Loucy (cell line): ENCODE data around the gene BCDIN3D.

Experiments
- H2AFZ ChIP-seq: fragments of 200-600 bp; sonication (generic); 2 replicates; pipeline ENCODE4 v1.6.0; 2016; ENCODE audit warnings: antibody characterized with exemption, mild to moderate bottlenecking, low read length, moderate library complexity
- H3F3A ChIP-seq: fragments of 200-600 bp; 2 replicates; pipeline ENCODE4 v1.6.0; 2016; ENCODE audit warnings: antibody characterized with exemption, low read depth, mild to moderate bottlenecking
- H3K27me3 ChIP-seq: fragments of 200-600 bp; sonication (generic); 2 replicates; pipeline ENCODE4 v1.6.1; 2014; ENCODE audit warnings: low read length, mild to moderate bottlenecking; ENCODE audit not compliant: insufficient read depth, poor library complexity, severe bottlenecking
- H3K36me3 ChIP-seq: fragments of 200-600 bp; sonication (generic); 2 replicates; pipeline ENCODE4 v1.6.1; 2016; ENCODE audit warnings: low read length; ENCODE audit not compliant: insufficient read depth
- H3K4me1 ChIP-seq: fragments of 200-600 bp; sonication (generic); 2 replicates; pipeline ENCODE4 v1.5.1; 2014; ENCODE audit warnings: low read length, mild to moderate bottlenecking; ENCODE audit not compliant: insufficient read depth, poor library complexity, severe bottlenecking
- H3K4me2 ChIP-seq: fragments of 200-600 bp; sonication (generic); 2 replicates; pipeline ENCODE4 v1.6.0; 2014; ENCODE audit warnings: antibody characterized with exemption, low read length, low read depth, mild to moderate bottlenecking; ENCODE audit not compliant: poor library complexity, severe bottlenecking
- H3K4me3 ChIP-seq: fragments of 200-600 bp; sonication (generic); 2 replicates; pipeline ENCODE4 v1.5.1; 2014; ENCODE audit warnings: low read length, mild to moderate bottlenecking, mixed read lengths; ENCODE audit not compliant: poor library complexity, severe bottlenecking
- H3K79me2 ChIP-seq: fragments of 200-600 bp; sonication (generic); 2 replicates; pipeline ENCODE4 v1.6.1; 2014; ENCODE audit warnings: low read length; ENCODE audit not compliant: insufficient read depth
- H3K9ac ChIP-seq: fragments of 200-600 bp; sonication (generic); 2 replicates; pipeline ENCODE4 v1.6.0; 2014; ENCODE audit warnings: mild to moderate bottlenecking, low read depth, low read length, moderate library complexity; ENCODE audit not compliant: poor library complexity, severe bottlenecking
- H3K9me2 ChIP-seq: fragments of 200-600 bp; sonication (generic); replicated peaks from 2 replicates; pipeline ENCODE4 v1.6.1; 2016; ENCODE audit warnings: low read depth, low read length, mixed read lengths
- H3K9me3 ChIP-seq: fragments of 200-600 bp; sonication (generic); 2 replicates; pipeline ENCODE4 v1.6.1; 2014; ENCODE audit warnings: mild to moderate bottlenecking, antibody characterized with exemption, low read length, low read depth; ENCODE audit not compliant: insufficient read depth
- H4K20me1 ChIP-seq: fragments of 200-600 bp; sonication (generic); 2 replicates; pipeline ENCODE4 v1.6.0; 2014; ENCODE audit warnings: antibody characterized with exemption, low read length, mild to moderate bottlenecking; ENCODE audit not compliant: insufficient read depth, poor library complexity, severe bottlenecking
- CTCF ChIP-seq: fragments of 200-600 bp; sonication (generic); conservative IDR thresholded peaks from 2 replicates; pipeline ENCODE4 v1.5.1; 2014; ENCODE audit warnings: mild to moderate bottlenecking, antibody characterized with exemption, low read length
- EZH2phosphoT487 ChIP-seq: fragments of 200-600 bp; IDR thresholded peaks from 2 replicates; pipeline ENCODE4 v1.6.1; 2018; ENCODE audit warnings: antibody characterized with exemption, mild to moderate bottlenecking, moderate library complexity, borderline replicate concordance

Gene BCDIN3D

GRCh38 chr12:49853671-49854070 is 10.8 kb upstream of the BCDIN3D start:
- Histone ChIP-seq H3K27me3 (no peaks in the 10 kb centered on the region), H4K20me1 (no peaks in the 10 kb centered on the region), H3K9ac (no peak overlapping the region), H3K36me3 (no peaks in the 10 kb centered on the region), H3K4me2 (no peak overlapping the region), H3K79me2 (no peaks in the 10 kb centered on the region), H3K4me1 (no peaks in the 10 kb centered on the region), H3K4me3 (no peak overlapping the region), H3F3A (no peaks in the 10 kb centered on the region), H3K9me3 (no peaks in the 10 kb centered on the region), H2AFZ (no peak overlapping the region), H3K9me2 (no peaks in the 10 kb centered on the region)
- no peak for TF ChIP-seq EZH2phosphoT487
- TF ChIP-seq CTCF = no peak

- no peaks in the 10 kb centered on the region for H3K36me3 ChIP-seq
- H3K9me2 ChIP-seq = no peaks in the 10 kb centered on the region
- TF ChIP-seq EZH2phosphoT487 (no peak), CTCF (no peak)
- no peaks in the 10 kb centered on the region for H4K20me1 ChIP-seq
- peak overlapping the region; percentile 36 for H3K4me2 ChIP-seq
- no peak overlapping the region for H3K9ac ChIP-seq
- peak overlapping the region; percentile 3 for H3K4me3 ChIP-seq
- H3K27me3 ChIP-seq = no peaks in the 10 kb centered on the region
- peaks cover 6% of the 10 kb centered on the region; the same call in 1 of the 2 replicates for H3K79me2 ChIP-seq
- no peaks in the 10 kb centered on the region for H3K9me3 ChIP-seq
- H3K4me1 ChIP-seq = peaks cover 18% of the 10 kb centered on the region
- 0 out of 2 replicates have a peak, but pooled peaks cover 4% of the 10 kb centered on the region for H3F3A ChIP-seq
- H2AFZ ChIP-seq = peak overlapping the region; percentile 53
Measured at GRCh38 chr12:49847161-49847560, 4.3 kb upstream of the BCDIN3D start.

GRCh38 chr12:49846032-49846431 is 3.1 kb upstream of the BCDIN3D start:
- H3K4me1 ChIP-seq = peaks cover 24% of the 10 kb centered on the region
- no peak overlapping the region for H3K9ac ChIP-seq
- no peak overlapping the region for H2AFZ ChIP-seq
- H3K9me2 ChIP-seq = no peaks in the 10 kb centered on the region
- no peaks in the 10 kb centered on the region for H4K20me1 ChIP-seq
- H3K79me2 ChIP-seq = peaks cover 11% of the 10 kb centered on the region; the same call in 1 of the 2 replicates
- H3K36me3 ChIP-seq = no peaks in the 10 kb centered on the region
- no peak overlapping the region for H3K4me2 ChIP-seq
- H3K9me3 ChIP-seq = no peaks in the 10 kb centered on the region
- TF ChIP-seq EZH2phosphoT487 (no peak), CTCF (no peak)
- no peak overlapping the region for H3K4me3 ChIP-seq
- H3F3A ChIP-seq = 0 out of 2 replicates have a peak, but pooled peaks cover 6% of the 10 kb centered on the region
- no peaks in the 10 kb centered on the region for H3K27me3 ChIP-seq
